Neural progenitor cell (in vitro differentiated cells): Measurements from ENCODE around the gene PPP1CB. TPM values are rescaled to one million over a fixed set of nuclear protein-coding genes. Genes with fewer than 3 reads are reported as not detected.
A peak's percentile ranks its signal among the peaks of the same experiment; 100 is the strongest.

Source experiments
- DNase-seq: peaks from one replicate; pipeline ENCODE4 v3.0.0-alpha.2; 2016; ENCODE audit warnings: low spot score
- H2AFZ ChIP-seq: fragments of 200-600 bp; sonication (generic); replicated peaks from 2 replicates; pipeline ENCODE4 v1.6.1; 2016; ENCODE audit warnings: antibody characterized with exemption
- H3F3A ChIP-seq: fragments of 200-600 bp; sonication (generic); 2 replicates; pipeline ENCODE4 v1.6.1; 2016; ENCODE audit warnings: antibody characterized with exemption, low read depth
- H3K27ac ChIP-seq: fragments of 200-600 bp; sonication (generic); 2 replicates; pipeline ENCODE4 v1.5.1; 2016; ENCODE audit warnings: mild to moderate bottlenecking
- H3K27me3 ChIP-seq: fragments of 200-600 bp; sonication (generic); 2 replicates; pipeline ENCODE4 v1.6.1; 2016; ENCODE audit warnings: mild to moderate bottlenecking, moderate library complexity
- H3K36me3 ChIP-seq: fragments of 200-600 bp; sonication (generic); 2 replicates; pipeline ENCODE4 v1.5.1; 2016
- H3K4me1 ChIP-seq: fragments of 200-600 bp; sonication (generic); 2 replicates; pipeline ENCODE4 v1.6.1; 2016; ENCODE audit warnings: mixed run types
- H3K4me2 ChIP-seq: fragments of 200-600 bp; sonication (generic); 2 replicates; pipeline ENCODE4 v1.6.1; 2016
- H3K4me3 ChIP-seq: fragments of 200-600 bp; sonication (generic); 2 replicates; pipeline ENCODE4 v1.5.1; 2016
- H3K79me2 ChIP-seq: fragments of 200-600 bp; sonication (generic); 2 replicates; pipeline ENCODE4 v1.6.1; 2016; ENCODE audit warnings: low read depth
- H3K9ac ChIP-seq: fragments of 200-600 bp; sonication (generic); 2 replicates; pipeline ENCODE4 v1.6.1; 2016
- H3K9me3 ChIP-seq: fragments of 200-600 bp; sonication (generic); 2 replicates; pipeline ENCODE4 v1.5.1; 2016; ENCODE audit warnings: low read depth
- H4K20me1 ChIP-seq: fragments of 200-600 bp; sonication (generic); 2 replicates; pipeline ENCODE4 v1.6.1; 2016; ENCODE audit warnings: low read depth
- H3K27ac Mint-ChIP-seq: 3 replicates; pipeline ENCODE4 v1.8.0; 2021; ENCODE audit warnings: mixed read lengths
- H3K27me3 Mint-ChIP-seq: 2 replicates; pipeline ENCODE4 v1.8.0; 2022; ENCODE audit warnings: low read depth, mild to moderate bottlenecking, inconsistent platforms, moderate library complexity, mixed read lengths; ENCODE audit not compliant: insufficient read depth
- H3K36me3 Mint-ChIP-seq: 3 replicates; pipeline ENCODE4 v1.8.0; 2021; ENCODE audit warnings: mixed read lengths
- H3K4me1 Mint-ChIP-seq: 3 replicates; pipeline ENCODE4 v1.8.0; 2021; ENCODE audit warnings: mixed read lengths
- H3K4me3 Mint-ChIP-seq: 3 replicates; pipeline ENCODE4 v1.8.0; 2021; ENCODE audit warnings: mild to moderate bottlenecking, moderate library complexity, mixed read lengths
- H3K9me3 Mint-ChIP-seq: 3 replicates; pipeline ENCODE4 v1.8.0; 2020; ENCODE audit warnings: mixed read lengths
- EZH2 ChIP-seq: fragments of 200-600 bp; sonication (generic); IDR thresholded peaks from 2 replicates; pipeline ENCODE4 v1.6.1; 2017; ENCODE audit warnings: antibody characterized with exemption, mild to moderate bottlenecking, moderate library complexity
- EZH2phosphoT487 ChIP-seq: fragments of 200-600 bp; sonication (generic); IDR thresholded peaks from 2 replicates; pipeline ENCODE4 v1.6.1; 2017; ENCODE audit warnings: antibody characterized with exemption
- total RNA-seq: library from RNA; depleted of rRNA; stranded (reverse); fragments of >200 nt; gene quantifications from 2 replicates; pipeline ENCODE4 v1.2.3, GENCODE V29; 2015; ENCODE audit warnings: low replicate concordance
- TF ChIP-seq, protein P1 (sequence below): fragments of 200-600 bp; sonication (generic); IDR thresholded peaks from 2 replicates; pipeline ENCODE4 v1.5.1; 2017; ENCODE audit warnings: antibody characterized with exemption, mild to moderate bottlenecking

The PPP1CB gene
- total RNA-seq, 1 donor from 2014 or later: 244 TPM

DNA sequence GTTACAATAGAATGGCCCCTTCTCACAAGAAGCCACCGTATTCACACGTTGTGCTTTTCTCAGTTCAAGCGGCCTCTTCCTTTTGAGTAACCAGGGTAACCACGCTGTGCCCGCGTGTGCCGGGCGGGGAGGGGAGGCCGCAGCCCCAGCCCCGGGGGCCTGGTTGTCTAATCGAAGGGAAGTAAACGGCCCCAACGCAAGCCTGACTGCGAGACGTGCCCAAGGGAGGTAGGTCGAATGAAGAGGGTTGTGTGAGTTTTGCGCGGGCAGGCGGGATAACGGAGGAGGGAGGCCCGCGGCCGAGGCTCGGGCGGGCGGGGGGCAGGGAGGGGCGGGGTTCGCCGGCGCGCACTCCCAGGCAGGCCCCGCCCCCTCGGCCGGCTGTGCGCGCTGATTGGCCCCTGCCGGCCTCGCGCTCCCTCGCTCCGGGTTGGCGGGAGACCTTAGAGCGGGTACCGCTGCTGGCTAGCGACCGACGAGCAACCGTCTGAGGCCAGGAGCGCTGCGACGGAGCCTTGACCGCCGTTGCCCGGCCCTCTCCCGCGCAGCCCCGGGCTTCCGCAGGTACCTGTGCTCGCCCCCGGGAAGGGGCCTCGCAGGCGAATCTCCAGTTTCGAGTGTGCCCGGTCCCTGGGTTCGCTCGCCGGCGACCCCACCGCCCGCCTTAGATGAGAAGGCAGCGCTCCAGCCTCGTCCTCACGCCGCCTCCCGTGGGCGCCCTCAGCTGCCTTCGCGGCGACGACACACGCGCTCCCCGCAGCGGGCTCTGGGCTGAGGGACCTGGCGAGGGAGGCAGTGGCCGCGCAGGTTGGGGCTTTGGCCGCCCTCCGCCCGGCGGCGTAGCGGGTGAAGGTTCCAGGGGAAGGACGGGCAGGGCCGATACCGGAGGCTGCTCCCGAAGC, 59.0 kb downstream of the PPP1CB start, which contains the start of gene SPDYA:
SPDYA (plus strand) TSS at position 451 of the 902 bp plus-strand sequence. CDS start 5,181 bp downstream, outside the sequence.
- H3K4me2 ChIP-seq: peak within 1 kb of the TSS; percentile 74
- H3K4me1 Mint-ChIP-seq: peaks cover 10% of the 10 kb centered on the region
- H3F3A ChIP-seq: peaks cover 28% of the 10 kb centered on the region
- peaks cover 30% of the 10 kb centered on the region for H3K27me3 ChIP-seq
- peaks cover 5% of the 10 kb centered on the region for H3K27me3 Mint-ChIP-seq
- no peaks in the 10 kb centered on the region for H3K9me3 ChIP-seq
- no peak within 1 kb of the TSS for H3K9ac ChIP-seq
- H3K4me1 ChIP-seq: peaks cover 4% of the 10 kb centered on the region
- DNase-seq: peak; percentile 91
- H3K9me3 Mint-ChIP-seq: peaks cover 2% of the 10 kb centered on the region
- H3K36me3 ChIP-seq: no peaks in the 10 kb centered on the region
- H4K20me1 ChIP-seq: no peaks in the 10 kb centered on the region
- H3K4me3 Mint-ChIP-seq: peak within 1 kb of the TSS; percentile 80
- peak within 1 kb of the TSS; percentile 74 for H3K27ac Mint-ChIP-seq
- H3K4me3 ChIP-seq: peak within 1 kb of the TSS; percentile 47
- TF ChIP-seq EZH2phosphoT487 (peak; percentile 56), EZH2 (peak; percentile 76)
- TF ChIP-seq, protein P1, sequence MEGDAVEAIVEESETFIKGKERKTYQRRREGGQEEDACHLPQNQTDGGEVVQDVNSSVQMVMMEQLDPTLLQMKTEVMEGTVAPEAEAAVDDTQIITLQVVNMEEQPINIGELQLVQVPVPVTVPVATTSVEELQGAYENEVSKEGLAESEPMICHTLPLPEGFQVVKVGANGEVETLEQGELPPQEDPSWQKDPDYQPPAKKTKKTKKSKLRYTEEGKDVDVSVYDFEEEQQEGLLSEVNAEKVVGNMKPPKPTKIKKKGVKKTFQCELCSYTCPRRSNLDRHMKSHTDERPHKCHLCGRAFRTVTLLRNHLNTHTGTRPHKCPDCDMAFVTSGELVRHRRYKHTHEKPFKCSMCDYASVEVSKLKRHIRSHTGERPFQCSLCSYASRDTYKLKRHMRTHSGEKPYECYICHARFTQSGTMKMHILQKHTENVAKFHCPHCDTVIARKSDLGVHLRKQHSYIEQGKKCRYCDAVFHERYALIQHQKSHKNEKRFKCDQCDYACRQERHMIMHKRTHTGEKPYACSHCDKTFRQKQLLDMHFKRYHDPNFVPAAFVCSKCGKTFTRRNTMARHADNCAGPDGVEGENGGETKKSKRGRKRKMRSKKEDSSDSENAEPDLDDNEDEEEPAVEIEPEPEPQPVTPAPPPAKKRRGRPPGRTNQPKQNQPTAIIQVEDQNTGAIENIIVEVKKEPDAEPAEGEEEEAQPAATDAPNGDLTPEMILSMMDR: peak; percentile 4
- H2AFZ ChIP-seq: peak within 1 kb of the TSS; percentile 76
- H3K79me2 ChIP-seq: no peaks in the 10 kb centered on the region
- no peak within 1 kb of the TSS for H3K27ac ChIP-seq
- peaks cover 11% of the 10 kb centered on the region for H3K36me3 Mint-ChIP-seq

DNA sequence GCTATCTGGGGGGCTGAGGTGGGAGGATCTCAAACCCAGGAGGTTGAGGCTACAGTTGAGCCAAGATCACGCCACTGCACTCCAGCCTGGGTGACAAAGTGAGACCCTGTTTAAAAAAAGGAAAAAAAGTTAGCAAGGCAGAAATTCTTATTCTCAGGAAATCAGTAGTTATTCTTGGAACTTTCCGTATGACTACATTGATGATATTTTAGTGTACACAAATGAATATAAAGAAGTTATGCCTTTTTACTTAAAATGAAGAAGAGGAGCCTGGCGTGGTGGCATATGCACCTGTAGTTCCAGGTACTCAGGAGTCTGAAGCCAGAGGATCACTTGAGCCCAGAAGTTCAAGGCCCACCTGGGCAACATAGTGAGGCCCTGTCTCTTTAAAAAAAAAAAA, 66.4 kb downstream of the PPP1CB start:
- Mint-ChIP-seq H3K27ac (no peak overlapping the region), H3K9me3 (no peaks in the 10 kb centered on the region), H3K36me3 (no peaks in the 10 kb centered on the region), H3K27me3 (no peaks in the 10 kb centered on the region), H3K4me1 (no peaks in the 10 kb centered on the region), H3K4me3 (no peak overlapping the region)
- no peaks in the 10 kb centered on the region for H4K20me1 ChIP-seq
- DNase-seq: no peak
- H3K27ac ChIP-seq: no peak overlapping the region
- no peaks in the 10 kb centered on the region for H3K36me3 ChIP-seq
- no peak overlapping the region for H3K4me3 ChIP-seq
- H3K9me3 ChIP-seq: no peaks in the 10 kb centered on the region
- H2AFZ ChIP-seq: no peak overlapping the region
- no peaks in the 10 kb centered on the region for H3K27me3 ChIP-seq
- H3F3A ChIP-seq: no peaks in the 10 kb centered on the region
- no peaks in the 10 kb centered on the region for H3K79me2 ChIP-seq
- H3K4me1 ChIP-seq: no peaks in the 10 kb centered on the region
- H3K4me2 ChIP-seq: no peak overlapping the region
- TF ChIP-seq EZH2 (no peak), EZH2phosphoT487 (no peak)
- TF ChIP-seq, protein P1: no peak
- H3K9ac ChIP-seq: no peak overlapping the region

DNA sequence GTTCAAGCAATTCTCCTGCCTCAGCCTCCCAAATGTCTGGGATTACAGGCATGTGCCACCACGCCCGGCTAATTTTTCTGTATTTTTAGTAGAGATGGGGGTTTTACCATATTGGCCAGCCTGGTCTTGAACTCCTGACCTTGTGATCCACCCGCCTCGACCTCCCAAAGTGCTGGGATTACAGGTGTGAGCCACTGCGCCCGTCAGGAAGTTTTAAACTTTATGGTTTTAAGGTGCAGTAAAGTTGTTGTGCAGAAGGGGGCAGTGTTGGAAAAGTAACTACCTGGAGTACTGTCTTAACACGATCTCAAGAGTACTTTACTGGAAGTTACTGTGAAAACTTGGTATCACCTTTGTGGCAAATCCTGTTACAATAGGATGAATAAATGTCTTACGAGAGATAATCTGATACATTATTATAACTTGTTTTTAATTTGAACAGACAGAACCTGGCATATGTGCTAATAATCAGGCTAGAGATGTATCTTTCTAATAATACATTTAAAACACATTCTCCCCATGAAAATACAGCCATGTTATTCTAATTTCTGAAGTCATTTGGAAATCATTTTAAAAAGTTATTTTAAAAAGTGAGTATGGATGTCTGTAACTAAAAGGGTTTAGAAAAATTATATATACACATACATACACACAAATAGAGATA, 69.8 kb downstream of the PPP1CB start:
- H3K4me2 ChIP-seq: no peak overlapping the region
- TF ChIP-seq, protein P1: peak; percentile 74
- TF ChIP-seq EZH2phosphoT487: no peak
- no peak for TF ChIP-seq EZH2
- Mint-ChIP-seq H3K4me3 (no peak overlapping the region), H3K4me1 (no peaks in the 10 kb centered on the region), H3K27me3 (peaks cover 3% of the 10 kb centered on the region), H3K27ac (no peak overlapping the region), H3K9me3 (no peaks in the 10 kb centered on the region), H3K36me3 (no peaks in the 10 kb centered on the region)
- no peak overlapping the region for H3K27ac ChIP-seq
- H3K4me3 ChIP-seq: no peak overlapping the region
- H4K20me1 ChIP-seq: no peaks in the 10 kb centered on the region
- DNase-seq: peak; percentile 63
- H3K27me3 ChIP-seq: no peaks in the 10 kb centered on the region
- H2AFZ ChIP-seq: no peak overlapping the region
- no peaks in the 10 kb centered on the region for H3F3A ChIP-seq
- no peak overlapping the region for H3K9ac ChIP-seq
- H3K79me2 ChIP-seq: no peaks in the 10 kb centered on the region
- H3K4me1 ChIP-seq: no peaks in the 10 kb centered on the region
- H3K36me3 ChIP-seq: no peaks in the 10 kb centered on the region
- H3K9me3 ChIP-seq: no peaks in the 10 kb centered on the region
